ENCODE data around the gene PLEK.

DNA sequence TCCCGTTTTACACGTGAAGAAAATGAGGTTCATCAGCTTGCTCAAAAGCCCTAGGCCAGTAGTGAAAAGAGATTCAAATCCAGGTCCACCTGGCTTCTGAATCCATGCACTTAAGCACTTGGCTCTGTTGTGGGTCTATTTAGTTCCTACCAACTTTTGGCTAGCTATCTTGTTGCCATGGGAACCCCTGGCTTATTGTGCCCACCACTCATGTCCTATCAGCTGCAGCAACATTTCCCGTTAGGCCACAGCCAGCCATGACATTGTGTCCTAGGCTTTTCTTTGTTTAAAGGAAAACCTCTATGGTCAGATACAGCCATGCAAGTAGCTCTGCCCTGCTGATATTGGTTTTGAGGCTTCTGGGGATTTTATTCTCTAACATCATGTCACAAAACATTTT, 49.8 kb downstream of the PLEK start:
- no peak for TF ChIP-seq POLR2A (IDR thresholded peaks at IDR 0.05)
- TF ChIP-seq, protein P1, sequence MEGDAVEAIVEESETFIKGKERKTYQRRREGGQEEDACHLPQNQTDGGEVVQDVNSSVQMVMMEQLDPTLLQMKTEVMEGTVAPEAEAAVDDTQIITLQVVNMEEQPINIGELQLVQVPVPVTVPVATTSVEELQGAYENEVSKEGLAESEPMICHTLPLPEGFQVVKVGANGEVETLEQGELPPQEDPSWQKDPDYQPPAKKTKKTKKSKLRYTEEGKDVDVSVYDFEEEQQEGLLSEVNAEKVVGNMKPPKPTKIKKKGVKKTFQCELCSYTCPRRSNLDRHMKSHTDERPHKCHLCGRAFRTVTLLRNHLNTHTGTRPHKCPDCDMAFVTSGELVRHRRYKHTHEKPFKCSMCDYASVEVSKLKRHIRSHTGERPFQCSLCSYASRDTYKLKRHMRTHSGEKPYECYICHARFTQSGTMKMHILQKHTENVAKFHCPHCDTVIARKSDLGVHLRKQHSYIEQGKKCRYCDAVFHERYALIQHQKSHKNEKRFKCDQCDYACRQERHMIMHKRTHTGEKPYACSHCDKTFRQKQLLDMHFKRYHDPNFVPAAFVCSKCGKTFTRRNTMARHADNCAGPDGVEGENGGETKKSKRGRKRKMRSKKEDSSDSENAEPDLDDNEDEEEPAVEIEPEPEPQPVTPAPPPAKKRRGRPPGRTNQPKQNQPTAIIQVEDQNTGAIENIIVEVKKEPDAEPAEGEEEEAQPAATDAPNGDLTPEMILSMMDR (IDR thresholded peaks at IDR 0.05 in 4 of 5, conservative IDR thresholded peaks at IDR 0.05 in 1 of 5) = no peak
